HG02938 (cell line): ENCODE data around the gene TMEM176A.

Source experiments
- ATAC-seq: cut with Tn5 transposase; IDR thresholded peaks from one replicate; pipeline ENCODE4 v1.9.1; 2021; ENCODE audit warnings: mild to moderate bottlenecking, moderate library complexity; ENCODE audit not compliant: unreplicated experiment

Gene TMEM176A

GRCh38 chr7:150787321-150788281 lies 13.0 kb upstream of the TMEM176A start:
- no peak for ATAC-seq

DNA sequence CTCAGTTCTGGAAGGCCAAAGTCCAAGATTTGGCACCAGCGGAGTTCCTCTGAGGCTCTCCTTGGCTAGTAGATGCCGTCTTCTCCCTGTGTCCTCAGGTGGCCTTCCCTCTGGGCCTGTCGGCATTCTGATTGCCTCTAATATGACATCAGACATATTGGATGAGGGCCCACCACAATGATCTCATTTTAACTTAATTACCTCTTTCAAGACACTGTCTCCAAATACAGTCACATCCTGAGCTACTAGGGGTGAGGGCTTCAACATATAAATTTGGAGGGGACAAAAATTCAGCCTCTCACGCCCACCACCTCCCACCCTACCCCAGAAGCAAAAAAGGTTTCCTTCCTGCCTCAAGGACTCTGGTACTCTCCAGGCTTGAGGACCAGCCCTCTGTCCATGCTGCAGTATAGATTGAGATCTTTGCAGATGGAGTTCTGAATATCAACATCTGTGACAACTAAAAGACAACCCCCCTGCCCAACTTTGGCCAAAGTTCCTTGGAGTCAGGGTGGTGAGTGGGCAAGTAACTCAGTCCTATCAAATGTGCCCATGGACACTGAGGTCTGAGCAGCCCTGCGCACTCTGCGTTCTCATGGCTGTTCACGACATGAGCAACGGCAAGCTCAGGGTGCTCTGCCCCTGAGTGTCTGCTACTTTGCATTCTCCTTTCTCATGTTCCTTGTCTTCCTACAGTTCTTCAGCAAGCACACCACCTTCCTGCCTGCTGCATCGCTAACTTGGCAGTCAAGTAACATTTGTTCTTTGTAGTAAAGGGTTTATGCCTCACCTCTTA lies 11.9 kb upstream of the TMEM176A start:
- ATAC-seq = no peak

- ATAC-seq = no peak
Measured at GRCh38 chr7:150790416-150791075, 10.0 kb upstream of the TMEM176A start.

GRCh38 chr7:150791304-150791703 lies 9.3 kb upstream of the TMEM176A start:
- ATAC-seq = no peak

DNA sequence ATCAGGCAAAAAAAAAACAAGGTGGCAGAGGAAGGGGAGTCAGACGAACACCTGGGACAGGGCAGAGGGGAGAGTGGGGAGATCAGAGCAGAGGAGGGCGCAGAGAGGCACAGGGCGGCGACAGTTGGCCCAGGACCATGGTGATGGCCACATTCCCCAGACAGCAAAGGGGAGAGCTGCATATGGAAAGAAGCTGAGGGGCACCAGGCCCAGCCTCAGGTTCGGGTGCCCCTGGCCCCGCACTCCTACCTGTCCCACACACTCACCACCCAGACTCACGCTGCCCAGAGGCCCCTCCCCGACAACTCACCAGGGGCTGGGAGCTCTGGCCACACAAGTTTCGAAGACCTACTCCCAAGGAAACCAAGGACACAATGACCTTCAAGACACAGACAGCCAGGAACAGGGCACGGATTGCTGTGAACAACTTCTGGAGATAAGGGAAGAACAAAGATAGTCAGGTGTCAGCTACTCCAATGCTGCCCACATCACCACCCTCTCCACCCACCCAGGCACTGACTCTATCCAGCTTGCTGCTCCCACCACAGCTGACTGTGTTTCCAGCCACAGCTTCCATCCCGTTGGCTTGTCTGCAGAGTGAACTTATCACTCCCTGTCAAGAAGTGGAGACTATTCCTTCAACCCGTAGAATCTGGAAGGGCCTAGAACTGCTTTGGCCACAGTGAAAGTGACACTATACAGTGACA lies 8.7 kb upstream of the TMEM176A start:
- ATAC-seq = no peak

DNA sequence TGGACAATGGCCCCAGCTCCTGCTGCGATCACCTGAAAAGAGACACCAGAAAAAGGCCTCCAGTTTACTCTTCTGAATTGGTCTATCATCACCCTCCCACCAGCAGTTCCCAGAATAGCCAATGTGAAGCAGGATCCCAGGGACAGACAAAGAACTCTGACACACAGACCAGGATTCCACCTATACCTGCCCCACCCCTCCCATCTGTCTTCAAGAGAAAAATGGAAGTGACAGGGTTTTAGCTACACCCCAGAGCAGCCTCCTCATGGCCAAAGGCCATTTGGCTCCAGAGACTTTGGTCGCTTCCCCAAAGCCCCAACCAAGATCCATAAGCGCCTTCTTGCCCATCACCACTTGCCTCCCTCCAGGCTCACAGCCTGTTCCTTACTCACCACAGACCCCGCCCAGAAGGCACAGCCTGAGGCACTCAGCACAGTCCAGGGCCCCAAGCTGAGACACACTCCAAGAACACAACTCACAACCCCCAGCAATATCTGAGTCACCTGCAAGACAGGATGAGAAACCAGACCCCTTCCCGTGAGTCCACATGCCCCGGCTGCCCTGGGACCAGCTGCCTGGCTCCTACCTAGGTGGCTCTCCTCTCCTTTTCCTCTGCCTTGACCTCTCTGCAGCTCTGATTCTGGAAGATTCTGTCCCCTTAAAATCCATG lies 6.9 kb upstream of the TMEM176A start:
- ATAC-seq = no peak

DNA sequence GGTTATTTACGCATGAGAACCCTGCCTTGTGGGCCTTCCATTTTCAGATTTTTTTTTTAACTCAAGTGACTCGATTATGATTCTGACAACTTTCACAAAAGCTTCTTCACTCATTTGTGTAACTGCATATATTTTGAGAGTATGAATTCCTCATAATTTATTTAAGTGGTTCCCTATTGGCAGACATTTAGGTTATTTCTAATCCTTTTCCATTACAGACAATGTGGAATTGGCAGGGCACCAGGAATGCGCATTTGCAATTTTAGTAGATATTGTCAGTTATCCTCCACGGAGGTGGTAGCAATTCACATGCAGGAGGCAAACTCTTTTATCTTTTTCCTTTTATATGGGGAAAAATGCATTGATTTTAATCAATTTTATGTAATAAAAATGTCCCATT lies 2.9 kb upstream of the TMEM176A start:
- ATAC-seq = no peak

DNA sequence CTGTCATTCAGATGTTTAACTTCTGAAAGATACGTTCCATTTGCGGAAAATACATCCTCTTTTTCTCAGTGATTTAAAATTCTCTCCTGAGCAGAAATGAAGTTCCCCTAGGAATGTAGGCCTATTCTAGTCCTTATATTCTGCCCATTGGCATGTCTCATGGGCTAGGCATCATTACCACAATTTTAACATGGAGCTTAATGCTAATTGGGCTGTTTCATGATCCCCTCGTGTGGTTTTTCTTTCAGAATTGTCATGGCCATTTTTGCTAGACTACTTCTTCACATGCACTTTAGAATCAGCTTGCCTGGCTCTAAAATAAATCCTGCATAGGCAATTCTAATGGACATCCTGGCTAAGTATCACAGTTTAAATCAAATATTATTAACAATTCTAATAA lies 1.4 kb upstream of the TMEM176A start:
- no peak for ATAC-seq

- no peak for ATAC-seq
Measured at GRCh38 chr7:150799741-150800580, 608 bp upstream of the TMEM176A start, which contains the start of gene TMEM176B. TMEM176B (minus strand) TSS chr7:150800364; CDS start chr7:150796569, 3,795 bp downstream.

- ATAC-seq = no peak
Measured at GRCh38 chr7:150801242-150801945, 825 bp downstream of the TMEM176A start.

DNA sequence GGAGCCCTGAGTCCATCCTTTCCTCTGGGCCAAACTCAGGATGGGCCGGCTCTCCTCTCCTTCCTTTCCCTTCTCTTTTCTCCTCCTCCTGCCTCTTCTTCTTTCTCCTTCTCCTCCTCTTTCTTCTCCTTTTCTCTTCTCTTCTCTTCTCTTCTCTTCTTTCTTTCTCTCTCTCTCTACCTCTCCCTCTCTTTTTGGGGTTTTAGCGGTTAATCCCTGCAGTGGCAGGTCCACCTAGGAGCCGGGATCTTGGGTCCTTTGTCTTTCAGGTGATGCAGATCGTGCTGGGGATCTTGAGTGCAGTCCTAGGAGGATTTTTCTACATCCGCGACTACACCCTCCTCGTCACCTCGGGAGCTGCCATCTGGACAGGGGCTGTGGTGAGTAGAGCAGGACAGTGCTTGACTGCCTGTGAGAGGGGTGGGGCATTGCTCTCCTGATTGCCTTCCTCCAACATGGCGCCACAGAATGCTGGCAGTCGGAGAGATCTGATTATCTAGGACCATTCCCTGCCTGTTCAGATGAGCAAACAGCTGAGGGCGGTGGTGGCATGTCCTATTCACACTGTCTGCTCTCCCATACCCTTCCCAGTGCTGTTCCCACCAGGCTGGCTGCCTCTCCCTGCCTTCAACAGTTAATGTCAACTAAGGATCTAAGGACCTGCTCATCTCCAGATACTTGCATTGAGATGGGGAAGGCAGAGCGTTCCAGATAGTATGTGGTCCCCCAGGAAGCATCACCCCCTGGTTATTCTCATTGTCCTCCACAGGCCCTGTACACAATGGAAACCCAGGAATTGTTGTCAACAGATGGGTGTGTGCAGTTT lies 1.6 kb downstream of the TMEM176A start:
- no peak for ATAC-seq

GRCh38 chr7:150803161-150803860 lies 2.7 kb downstream of the TMEM176A start:
- no peak for ATAC-seq

GRCh38 chr7:150804802-150805201 lies 4.2 kb downstream of the TMEM176A start:
- ATAC-seq = no peak

DNA sequence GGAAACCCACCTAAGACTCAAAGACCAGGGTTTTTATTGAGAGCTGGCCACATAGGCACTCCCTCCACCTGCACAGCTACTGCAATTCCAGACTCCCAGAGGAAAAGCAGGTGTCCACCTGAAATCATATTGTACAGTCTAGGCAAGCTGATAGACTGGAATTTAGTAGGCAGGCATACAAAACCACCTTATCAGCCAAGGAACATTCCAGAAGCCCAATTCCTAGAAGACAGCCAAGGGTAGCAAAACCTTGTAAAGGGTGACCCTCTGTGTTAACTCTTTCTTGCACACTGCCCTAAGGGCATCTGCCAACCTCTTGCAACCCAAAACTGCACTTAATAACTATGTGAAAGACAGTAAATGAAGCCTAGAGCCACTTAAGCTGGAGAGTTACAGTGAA lies 5.3 kb downstream of the TMEM176A start:
- ATAC-seq = no peak

DNA sequence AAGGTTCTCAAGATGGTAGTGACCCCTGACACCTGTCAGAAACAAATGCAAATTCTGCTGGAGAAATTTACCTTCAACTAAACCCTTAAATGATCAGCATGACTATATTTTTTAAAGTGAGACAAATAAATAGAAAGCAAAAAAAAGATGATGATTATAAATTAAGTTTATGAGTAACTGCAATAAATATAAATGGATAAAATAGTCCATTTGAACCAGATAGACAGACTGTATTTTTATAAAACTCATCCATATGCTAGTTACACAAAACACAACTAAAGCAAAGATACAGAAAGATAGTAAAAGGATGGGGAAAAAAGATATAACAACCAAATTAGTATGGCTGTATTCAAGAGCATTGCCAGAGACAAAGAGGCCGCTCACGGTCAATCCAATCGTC lies 5.9 kb downstream of the TMEM176A start:
- ATAC-seq = no peak

GRCh38 chr7:150806863-150807262 lies 6.3 kb downstream of the TMEM176A start:
- ATAC-seq = no peak
